DOHH2 (cell line): Measurements from ENCODE around the gene HMGN4.

Source experiments
- EZH2phosphoT487 ChIP-seq: fragments of 200-600 bp; sonication (generic); IDR thresholded peaks from 2 replicates; pipeline ENCODE4 v1.6.1; 2017; ENCODE audit warnings: borderline replicate concordance, mild to moderate bottlenecking, antibody characterized with exemption, low read length, moderate library complexity, mixed read lengths
- TF ChIP-seq, protein P1 (sequence below): fragments of 200-600 bp; sonication (generic); IDR thresholded peaks from one replicate; pipeline ENCODE4 v1.5.1; 2014; ENCODE audit warnings: antibody characterized with exemption, mild to moderate bottlenecking, low read depth, low read length; ENCODE audit not compliant: poor library complexity, severe bottlenecking

DNA sequence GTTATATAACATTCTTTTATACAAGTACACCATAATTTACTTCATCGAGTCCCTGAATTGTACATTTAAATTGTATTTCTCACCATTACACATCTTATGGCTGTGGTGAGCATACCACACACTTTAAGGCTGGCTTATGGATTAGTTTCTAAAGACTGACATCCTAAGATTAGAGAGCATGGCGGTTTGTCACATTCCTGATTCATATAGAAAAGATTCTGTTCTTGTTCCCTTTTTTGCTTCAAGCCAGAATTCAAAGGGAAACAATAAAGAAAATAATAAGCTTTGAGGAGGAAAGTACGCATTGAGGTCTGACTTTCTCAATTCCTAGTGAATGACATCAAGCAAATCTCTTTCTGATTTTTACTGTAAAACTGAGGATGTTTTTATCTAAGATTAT, 35.5 kb upstream of the HMGN4 start:
- TF ChIP-seq, protein P1, sequence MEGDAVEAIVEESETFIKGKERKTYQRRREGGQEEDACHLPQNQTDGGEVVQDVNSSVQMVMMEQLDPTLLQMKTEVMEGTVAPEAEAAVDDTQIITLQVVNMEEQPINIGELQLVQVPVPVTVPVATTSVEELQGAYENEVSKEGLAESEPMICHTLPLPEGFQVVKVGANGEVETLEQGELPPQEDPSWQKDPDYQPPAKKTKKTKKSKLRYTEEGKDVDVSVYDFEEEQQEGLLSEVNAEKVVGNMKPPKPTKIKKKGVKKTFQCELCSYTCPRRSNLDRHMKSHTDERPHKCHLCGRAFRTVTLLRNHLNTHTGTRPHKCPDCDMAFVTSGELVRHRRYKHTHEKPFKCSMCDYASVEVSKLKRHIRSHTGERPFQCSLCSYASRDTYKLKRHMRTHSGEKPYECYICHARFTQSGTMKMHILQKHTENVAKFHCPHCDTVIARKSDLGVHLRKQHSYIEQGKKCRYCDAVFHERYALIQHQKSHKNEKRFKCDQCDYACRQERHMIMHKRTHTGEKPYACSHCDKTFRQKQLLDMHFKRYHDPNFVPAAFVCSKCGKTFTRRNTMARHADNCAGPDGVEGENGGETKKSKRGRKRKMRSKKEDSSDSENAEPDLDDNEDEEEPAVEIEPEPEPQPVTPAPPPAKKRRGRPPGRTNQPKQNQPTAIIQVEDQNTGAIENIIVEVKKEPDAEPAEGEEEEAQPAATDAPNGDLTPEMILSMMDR: no peak
- no peak for TF ChIP-seq EZH2phosphoT487
